Activated CD4-positive, alpha-beta T cell treated with anti-CD3 and anti-CD28 coated beads for 4 hours (primary cell): ENCODE data around the gene CAMK2A.
"Not testable (repeated sequence)": the region's sequence is repeated elsewhere in the genome, so short reads cannot be mapped to it uniquely, and the experiment has no call there.

Experiments used
- DNase-seq, 2 donors: peaks; one replicate each; pipeline ENCODE4 v3.0.0-alpha.2; 2020

The CAMK2A gene

DNA sequence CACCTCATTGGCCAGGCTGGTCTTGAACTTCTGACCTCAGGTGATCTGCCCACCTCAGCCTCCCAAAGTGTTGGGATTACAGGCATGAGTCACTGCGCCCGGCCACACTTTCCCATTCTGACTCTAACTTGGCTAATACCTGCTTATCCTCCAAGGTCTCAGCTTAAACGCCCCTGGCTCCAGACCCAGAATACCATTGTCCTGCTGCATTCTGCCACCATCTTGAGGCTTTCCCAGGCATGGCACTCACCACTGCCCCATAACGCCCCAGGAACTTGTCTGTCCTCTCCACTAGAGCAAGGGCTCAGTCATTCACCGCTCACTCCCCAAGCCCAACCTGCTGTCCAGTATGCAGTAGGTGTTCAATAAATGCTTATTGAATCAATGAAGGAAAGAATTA, 39.8 kb downstream of the CAMK2A start:
- no peak for DNase-seq

DNA sequence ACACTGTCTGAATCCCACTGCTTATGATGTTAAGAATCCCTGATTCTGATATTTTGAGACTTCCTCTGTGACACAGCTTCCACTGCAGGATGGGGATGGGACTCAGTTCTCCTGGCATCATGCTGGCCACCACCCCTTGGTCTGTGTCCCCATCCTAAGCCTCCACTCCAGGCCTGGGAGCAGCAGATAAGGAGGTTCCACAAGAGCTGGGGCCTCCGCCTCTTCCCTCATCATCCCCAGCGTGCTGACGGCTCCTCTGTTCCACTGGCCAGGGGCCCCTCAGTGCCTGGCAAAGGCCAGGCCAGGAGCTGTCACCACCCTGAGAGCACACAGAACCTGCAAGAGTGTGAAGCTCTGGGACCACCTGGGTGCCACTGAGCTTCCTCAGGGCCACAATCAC, 40.6 kb downstream of the CAMK2A start:
- no peak for DNase-seq

DNA sequence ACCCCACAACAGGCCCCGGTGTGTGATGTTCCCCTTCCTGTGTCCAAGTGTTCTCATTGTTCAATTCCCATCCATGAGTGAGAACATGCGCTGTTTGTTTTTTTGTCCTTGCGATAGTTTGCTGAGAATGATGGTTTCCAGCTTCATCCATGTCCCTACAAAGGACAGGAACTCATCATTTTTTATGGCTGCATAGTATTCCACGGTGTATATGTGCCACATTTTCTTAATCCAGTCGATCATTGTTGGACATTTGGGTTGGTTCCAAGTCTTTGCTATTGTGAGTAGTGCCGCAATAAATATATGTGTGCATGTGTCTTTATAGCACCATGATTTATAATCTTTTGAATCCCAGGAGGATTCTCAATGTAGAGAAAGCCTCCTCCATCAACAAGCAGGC, 41.1 kb downstream of the CAMK2A start:
- not testable (repeated sequence) for DNase-seq

DNA sequence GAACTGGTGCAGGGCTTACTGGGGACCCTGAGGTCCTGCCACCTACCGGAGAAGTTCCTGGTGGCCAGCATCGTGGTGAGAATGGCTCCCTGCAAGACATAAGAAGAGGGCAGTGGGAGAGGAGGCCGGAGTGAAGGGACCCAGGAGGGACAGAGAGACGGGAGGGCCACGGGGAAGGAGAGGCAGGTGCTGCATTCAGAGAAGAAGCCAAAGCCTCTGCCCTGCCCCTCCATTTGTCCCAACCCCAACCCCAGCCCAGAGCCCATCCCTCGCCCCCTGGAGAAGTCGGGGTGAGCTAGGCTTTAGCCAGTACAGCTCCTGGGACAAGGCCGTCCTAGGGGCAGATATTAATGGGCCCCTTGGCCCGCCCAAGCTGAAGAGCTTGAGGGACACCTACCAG, 41.8 kb downstream of the CAMK2A start:
- no peak for DNase-seq

DNA sequence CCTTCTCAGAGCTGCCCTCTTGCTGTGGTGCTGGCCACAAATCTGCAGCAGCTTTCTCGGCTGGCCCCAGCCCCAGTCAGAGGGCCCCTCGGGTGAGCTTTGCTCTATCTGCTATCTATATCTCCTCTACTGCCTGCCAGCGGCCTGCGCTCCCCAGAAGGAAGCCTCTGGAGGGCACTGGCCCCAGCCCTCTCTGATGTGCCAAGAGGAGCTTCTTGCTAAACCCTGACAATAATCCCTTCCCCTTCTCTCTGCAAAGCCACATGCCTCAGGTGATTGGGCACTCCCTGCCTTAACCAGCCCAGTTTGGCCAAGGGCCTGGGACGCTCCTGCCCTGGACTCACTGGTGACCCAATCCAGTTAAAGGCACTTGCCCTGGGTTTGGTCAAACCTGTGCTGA, 42.7 kb downstream of the CAMK2A start:
- DNase-seq = no peak

DNA sequence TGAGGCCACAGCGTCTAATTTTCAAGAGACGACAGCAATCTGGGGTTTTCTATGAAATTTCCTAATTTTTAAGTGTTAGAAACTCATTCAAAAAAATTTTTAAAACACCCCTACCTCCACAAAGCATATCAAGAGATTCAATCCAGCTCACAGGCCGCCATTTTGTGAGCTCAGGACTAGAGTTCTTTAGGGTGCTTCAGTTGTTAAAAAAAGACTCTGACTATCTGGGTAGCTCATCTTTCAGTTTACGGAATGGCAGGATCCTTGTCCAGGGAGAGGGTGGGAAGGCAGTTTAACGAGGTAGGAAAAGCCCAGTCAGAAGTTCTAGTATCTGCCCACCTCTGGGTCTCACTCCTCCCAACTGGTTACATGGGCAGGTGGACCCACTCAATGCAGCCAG, 43.1 kb downstream of the CAMK2A start:
- no peak for DNase-seq

DNA sequence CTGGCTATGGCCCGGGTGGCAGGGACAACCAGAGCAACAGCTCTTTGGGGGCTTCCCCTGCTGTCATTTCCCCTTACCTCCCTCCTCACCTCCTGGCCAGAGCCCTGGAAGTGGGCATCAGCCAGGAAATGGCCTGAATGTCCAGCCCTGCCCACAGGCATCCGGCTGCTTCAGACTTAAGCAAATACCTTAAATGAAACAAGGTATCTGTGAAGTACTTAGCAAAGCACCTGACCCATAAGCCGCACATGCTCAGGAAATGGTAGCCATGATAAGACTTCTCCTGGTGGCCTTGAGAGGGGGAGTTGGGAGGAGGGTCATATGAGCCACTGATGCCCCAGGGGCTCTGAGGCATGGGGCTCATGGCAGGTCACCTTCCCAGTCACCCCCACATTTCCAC, 43.8 kb downstream of the CAMK2A start:
- DNase-seq = no peak

DNA sequence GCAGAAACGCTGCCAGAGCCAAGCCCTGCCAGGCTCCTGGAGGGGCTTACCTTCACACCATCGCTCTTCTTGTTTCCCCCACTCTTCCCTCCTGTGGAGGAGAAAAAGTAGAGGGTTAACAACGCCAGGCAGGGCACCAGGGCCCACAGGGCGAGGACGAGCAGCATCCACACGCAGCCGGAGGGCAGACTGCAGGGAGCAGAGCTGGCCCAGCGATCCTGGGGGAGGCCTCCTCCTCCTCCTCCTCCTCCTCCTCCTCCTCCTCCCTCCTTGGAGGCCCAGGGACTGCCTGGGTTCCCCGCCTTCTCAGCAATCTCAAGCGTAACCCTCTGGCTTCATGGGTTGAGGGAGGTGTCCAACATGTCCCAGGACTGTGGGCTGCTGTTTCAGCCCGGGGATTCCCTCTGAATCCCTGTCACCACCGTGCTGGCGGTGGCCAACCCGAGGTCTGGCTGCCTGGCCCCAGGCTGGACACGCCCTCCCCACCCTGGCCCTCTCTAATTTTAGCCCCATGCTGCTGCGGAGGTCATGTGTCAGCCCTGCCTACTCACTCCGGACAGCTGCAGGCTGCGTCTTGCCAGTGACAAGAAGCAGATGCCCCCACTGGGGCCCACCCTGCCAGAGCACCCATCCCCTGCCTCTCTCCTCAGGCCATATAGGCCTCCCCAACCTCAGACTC, 44.3 kb downstream of the CAMK2A start:
- no peak for DNase-seq

DNA sequence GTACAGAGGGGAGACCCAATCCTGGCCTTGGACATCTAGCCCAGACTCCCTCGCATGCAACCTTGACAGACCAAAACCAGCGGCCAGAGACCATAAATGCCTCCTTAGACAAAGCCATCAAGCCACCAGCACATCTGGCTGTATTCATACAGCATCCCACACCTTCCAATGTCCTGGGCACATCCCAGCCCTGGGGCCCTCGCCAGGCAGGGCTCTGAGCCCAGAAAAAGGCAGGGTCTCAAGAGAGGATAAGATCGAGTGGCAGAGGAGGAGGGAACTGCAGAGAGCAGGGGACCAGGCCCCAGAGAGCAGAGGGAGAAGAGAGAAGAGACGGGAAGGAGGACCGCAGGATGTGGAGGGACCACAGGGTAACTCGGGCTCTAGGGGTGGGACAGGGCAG, 45.4 kb downstream of the CAMK2A start:
- no peak for DNase-seq

DNA sequence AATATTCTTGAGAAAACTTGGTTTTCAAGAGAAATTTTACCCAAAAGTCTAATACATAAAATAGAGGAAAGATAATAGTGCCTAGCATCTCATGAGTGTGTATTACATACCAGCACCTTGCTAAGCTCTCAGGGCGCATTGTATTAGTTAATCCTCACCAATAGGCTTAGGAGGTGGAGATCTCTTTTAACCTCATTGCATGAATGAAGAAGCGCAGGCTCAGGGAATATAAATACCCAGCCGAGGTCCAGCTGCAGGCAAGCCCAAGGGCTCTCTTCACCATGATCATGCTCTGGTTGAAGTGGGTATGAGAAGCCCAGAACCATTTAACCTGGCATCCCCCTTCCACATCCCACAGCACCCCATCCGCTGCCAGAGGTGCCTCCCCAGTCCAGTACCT, 46.0 kb downstream of the CAMK2A start:
- DNase-seq = no peak

DNA sequence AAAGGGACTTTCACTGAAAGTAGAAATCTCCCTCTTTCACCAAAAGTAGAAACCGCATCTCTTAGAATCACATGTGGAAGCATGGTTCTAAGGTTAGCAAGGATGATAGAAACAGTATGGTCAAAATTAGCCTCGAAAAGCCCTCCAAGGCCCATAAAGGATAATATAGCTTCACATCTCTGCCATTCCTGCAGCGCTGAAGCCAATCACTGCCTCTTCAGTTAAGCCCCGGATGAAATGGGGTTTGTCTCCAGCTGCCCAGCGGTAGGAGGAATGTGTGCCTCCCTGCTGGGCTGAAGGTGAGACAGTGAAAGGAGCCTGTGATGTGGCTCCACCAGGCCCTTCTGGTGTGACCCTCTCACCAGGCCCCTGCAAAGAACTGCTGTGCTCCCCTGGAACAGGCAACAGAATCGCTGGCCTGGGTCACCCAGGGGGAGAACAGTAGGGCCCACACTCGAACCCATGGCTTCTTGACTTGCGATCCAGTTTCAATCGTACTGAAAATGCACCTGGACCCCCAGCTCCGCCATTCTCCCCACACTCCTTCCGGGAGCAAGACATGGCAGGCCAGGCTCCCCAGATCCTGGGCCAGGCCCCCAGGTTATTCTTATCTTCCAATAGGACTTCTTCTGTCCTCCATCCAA, 47.2 kb downstream of the CAMK2A start:
- DNase-seq = no peak

DNA sequence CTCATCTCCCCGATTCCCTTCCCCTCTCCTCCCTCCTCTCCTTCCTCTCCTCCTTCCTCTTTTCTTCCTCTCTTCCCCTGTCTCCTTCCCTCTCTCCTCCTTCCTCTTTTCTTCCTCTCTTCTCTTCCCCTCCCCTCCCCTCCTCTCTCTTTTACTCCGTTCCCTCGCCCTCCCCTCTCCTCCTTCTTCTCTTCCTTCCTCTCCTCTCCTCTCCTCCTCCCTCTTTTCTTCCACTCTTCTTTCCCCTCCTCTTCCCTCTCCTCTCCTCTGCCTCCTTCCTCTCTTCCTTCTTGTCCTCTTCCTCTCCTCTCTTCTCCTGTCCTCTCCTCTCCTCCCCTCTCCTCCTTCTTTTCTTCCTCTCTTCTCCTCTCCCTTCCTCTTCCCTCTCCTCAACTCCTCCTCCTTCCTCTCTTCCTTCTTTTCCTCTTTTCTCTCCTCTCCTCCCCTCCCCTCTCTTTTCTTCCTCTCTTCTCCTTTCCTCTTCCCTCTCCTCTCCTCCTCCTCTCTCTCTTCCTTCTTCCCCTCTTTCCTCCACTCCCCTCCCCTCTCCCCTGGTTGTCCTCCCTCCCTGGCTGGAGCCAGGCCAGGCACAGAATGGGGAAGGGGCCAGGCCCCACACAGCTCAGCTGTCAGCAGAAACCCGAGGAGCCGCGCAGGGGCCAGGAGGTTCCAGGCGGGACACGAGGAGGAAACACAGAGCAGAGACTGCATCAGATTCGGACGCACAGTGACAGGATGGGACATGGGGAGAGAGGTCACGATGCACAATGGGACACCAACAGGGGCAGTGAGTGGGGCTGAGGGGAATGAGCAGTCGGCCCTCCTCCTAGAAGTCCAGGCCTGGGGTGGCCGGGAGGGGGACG, 48.0 kb downstream of the CAMK2A start:
- DNase-seq = no peak

DNA sequence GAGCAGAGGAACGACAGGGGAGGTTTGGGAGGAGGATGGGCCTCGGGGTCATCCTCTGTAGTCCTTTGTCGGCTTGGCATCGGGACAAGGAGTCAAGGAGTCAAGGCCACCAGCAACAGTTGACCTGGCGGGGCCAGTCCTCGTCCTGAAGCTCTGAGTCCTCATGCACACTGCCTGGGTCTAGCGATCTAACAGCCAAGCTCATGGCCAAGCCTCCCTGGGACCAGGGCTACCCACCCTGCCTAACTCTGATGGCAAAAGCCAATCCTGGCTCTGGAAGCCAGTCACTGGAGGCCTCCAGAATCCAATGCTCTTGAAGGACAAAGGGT, 49.8 kb downstream of the CAMK2A start:
- DNase-seq = no peak

DNA sequence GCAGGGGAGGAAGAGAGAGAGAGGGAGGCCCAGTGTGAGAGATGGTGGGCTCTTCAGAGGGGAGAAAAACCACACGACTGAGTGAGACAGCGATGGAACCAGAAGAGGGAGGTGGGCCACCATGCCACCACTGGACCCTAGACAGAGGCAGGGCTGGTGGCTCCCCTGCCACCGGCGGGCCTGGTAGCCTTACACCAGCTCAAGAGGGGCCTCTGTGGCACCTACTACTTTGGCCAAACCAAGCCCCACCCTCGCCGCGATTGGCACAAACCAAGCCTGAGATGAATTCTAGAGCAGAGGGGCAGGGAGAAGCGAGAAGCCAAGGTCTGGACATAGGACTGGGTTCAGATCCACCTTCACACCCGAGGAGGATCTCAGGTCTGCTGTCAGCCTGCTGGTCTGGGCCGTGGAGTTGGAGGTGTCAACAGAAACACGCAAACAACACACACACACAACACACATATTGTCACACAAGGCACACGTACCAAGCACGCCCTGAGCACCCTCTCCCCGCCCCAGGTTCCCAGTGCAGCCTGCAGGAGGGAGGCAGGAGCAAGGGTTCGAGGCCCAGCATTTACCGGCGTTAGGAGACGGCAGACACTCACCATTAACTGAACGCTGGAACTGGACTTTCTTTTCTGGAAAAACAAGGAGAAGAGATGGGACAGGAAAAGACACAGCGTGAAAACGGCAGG, 50.3 kb downstream of the CAMK2A start:
- DNase-seq = no peak

DNA sequence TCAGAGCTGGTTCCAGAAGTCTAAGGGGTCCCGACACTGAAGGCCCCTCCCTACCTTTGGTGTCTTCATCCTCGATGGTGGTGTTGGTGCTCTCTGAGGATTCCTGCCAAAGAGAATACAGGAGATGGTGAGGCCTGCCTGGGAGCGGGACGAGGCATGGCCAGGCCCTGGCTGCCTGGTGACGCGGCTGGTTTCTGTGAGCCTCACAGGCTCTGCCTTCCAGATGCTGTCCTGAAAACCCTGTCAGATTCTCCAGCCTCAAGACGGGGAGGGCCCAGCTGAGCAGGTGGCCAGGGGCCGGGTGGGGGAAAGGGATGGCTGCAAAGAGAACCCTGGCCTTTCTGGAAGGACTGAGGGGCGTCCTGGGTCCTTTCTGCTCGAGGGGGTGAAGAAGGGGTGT, 50.9 kb downstream of the CAMK2A start:
- no peak for DNase-seq

DNA sequence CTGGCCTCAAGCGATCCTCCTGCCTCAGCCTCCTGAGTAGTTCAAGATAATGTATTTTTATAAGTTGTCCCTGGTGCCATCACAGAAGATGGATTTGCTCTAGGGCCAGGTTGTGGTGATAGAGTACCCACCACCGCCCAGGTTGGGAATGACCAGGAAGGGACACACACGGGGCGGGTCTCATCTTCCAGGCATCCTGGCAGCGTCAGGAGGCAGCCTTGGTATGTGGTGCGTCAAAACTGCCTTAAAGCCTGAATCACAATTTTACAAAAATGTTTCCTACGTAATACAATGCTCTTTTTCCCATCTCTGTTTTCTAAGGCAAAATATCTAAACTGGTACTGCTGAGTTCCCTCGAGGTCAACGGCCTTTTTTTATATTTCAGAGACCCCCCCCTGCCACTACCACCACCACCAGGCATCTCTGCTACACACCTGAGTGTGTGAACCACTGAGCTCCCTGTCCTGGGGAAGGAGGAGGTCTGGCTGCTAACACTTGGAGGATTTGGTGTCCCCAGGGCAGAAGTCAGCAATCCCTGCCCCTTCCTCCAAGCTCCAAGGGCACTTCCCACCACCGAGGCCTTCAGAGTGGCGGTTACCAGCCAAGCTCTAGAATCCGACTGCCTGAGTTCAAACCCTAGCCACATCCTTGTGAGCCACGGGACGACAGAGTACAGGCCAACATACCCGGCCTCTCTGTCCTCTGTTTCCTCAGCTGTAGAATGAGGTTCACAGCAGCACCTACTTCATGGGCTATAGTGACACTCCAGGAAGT, 52.4 kb downstream of the CAMK2A start:
- no peak for DNase-seq

DNA sequence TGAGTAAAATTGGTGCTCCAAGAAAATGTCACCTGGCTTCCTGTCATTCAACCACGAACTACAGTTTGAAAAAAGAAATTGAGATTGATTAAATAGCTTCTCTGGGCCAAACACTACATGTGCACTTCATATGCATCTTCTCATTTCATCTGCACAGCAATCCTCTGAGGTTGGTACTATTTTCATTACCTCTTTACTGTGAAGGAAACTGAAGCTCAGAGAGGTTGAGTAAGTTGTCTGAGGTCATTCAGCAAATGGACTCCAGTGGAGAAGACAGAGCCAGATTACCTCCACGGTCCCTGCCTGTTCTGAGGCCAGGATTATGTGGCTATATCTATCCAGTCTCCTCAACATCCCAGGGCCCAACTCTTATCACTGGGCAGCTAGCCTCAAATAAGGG, 53.3 kb downstream of the CAMK2A start:
- no peak for DNase-seq

DNA sequence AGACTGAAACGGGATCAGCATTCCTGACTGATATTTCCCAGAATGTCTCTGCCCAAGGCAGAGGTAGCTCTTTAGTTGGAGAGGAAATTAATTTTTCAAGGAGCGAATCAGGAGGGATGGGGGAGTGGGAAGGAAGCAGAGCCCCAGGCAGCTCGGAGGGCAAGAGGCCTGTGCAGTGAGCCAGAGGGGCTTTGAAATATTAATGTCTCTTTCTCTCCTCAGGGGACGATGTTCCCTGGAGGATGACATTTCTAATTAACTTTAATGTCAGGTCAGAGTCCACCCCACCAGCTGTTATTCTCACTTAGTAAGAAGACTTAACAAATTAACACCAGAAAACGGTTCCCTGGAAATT, 54.1 kb downstream of the CAMK2A start:
- no peak for DNase-seq

DNA sequence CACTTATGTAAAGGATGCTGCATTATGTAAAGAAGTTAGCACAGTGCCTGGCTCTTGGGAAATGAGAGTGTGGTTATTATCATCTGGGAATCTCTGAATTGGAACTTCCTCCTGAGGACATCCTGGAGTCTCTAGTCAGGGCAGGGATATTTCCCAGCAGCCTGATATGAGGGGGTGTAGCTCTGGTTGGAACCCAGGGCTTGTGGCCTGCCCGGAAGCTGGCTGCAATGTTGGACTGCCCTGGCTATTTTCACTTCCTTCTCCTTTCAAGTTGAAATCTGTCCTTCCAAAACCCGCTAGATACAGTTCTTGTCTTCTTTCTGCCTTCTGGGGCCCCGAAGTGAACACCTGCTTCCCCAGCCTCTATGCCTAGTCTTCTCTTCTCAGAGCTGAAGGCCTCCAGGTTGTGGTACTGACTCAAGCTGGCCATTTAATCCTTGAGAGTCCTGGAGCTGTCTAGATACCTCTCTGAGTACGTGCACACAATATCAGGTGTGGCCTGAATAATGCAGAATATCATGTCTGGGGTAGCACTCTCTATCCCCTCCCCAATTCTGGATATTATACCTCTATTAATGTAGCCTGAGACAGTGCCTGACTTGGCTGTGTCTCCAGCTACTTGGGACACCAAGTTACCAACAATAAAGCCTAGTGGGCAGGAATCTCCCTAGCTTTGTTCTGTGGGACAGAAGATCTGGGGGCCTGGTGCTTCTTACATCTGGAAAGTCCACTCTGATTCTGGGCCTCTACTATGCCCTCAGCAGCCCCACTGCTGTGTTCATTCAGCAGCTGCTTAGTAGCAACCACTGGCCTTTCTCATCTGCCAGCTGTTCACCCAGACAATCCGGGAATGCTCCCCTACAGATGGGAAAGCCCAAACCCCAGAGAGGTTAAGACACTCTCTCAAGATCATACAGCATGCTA, 54.7 kb downstream of the CAMK2A start:
- DNase-seq = no peak

DNA sequence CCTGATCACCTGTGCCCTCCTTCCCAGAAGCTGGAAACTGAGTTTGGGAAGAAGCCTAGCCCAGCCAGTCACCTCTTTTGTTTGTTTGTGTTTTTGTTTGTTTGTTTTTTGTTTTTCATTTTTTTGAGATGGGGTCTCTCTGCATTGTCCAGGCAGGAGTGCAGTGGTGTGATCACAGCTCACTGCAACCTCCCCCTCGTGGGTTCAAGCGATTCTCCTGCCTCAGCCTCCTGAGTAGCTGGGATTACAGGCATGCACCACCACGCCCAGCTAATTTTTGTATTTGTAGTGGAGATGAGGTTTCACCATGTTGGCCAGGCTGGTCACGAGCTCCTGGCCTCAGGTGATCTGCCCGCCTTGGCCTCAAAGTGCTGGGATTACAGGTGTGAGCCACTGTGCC, 55.9 kb downstream of the CAMK2A start:
- not testable (repeated sequence) for DNase-seq

DNA sequence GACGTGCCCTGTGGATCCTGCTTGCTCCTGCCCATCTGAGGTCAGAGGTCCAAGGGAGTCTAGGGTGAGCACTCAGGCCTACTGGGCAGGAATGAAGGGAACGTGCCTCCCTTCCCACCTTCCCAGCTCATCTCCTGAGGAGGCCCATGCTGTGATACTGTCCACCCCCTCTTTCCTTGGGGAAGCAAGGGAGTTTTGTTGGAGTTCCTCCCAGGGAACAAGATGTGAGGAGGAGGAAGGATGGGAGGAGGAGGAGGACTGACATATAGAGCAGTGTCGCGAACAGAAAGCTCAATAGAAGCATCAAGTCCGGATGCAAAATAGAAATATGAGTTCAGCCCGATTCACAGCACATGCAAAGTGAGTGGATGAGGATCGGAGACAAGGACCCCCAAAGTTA, 58.7 kb downstream of the CAMK2A start:
- DNase-seq = no peak

DNA sequence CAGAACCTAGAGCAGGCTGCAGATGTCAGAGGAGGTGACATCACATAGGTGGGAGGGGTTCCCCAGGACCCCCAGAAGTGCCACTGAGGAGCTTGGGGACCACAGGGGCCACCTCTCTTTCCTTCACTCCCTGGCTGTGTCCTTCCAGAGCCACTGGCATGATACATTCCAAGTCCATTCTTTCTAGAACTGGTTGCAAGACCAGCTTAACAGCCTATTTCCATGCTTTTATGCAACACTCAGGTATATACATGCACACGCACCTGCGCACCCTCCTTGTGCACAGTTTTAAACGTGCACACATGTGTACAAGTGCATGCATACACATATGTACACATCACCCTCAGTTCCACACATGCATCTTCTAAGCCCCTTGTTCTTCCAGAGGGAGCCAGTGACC, 60.0 kb downstream of the CAMK2A start:
- no peak for DNase-seq
